NCI-H2107 treated with DMSO at 0.1 percent for 48 hours (cell line): Measurements from ENCODE around the gene NT5DC4.

Experiments used
- DNase-seq: peaks from one replicate; lab custom pipeline; 2025; ENCODE audit not compliant: unreplicated experiment; lab: John Stamatoyannopoulos, UW

NT5DC4 gene

DNA sequence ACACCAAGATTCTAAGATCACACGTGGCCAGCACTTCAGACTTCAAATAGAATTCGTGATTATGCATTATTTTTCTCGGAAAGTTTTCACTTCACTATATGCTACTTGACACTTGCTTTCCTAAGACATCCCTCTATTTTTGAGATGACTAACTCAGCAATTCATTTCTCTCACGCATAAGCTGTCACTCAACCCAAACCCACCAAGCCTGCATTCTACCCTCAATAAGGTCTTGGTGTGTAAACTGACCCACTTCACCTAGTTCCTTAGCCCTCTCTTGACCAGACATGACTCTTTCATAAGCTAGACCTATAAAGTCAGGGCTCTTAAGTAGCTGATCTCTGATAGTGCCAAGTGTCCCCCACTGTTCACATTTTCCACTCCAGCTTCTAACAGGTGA is 31.8 kb downstream of the NT5DC4 start:
- DNase-seq, result no peak

DNA sequence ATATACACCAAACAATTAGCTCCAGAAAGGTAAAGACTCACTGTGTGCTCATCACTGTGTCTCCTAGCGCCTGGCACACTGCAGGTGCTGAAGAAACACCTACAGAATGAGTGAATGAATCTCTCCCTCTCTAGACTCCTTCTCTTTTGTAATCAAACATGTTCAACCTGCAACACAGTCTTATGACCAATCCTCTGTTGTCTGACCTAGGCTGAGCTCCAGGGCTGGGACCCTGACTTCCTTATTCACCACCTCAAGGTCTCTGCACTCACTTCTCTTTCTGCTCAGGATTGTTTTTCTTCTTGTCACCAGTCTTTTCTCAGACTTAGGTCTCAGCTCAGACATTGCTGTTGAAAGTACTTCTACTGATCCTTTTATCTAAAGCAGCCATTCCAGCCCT is 33.7 kb downstream of the NT5DC4 start:
- DNase-seq, result no peak

DNA sequence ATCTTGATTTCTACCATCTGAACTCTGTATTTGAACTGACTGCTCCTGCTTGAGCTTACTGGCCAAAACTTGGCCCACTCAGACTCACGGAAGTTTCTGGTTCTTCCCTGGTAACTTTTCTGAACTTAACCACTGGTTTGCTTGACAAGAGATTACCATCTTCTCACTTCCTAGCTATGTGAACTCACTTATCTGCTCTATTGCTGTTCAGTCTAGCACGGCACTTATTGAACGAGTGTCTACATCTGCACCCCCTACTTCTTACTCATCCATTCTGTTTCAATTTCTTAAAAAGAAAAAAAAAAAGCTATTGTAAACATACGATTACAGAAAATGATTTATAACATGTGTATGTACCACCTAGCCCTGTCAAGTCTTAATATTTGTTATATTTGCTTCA is 34.6 kb downstream of the NT5DC4 start:
- no peak for DNase-seq

DNA sequence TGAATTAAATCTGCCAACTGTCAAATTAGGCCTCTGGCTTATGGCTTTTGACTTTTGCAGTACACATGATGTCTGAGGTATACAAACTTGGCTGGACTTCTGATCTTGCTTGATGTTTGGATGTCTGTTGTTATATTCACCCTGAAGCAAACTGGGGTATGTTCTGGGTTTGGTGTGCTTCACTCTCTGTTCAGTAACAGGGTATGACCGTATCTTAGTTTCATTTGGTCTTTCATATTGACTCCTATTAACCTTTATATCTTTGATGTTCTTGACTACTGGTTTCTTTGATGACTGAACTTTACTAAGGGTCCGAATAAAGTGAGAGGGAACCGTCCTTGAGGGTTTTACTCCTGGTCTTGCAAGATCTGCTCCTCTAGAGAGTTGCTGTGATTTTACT is 35.4 kb downstream of the NT5DC4 start:
- no peak for DNase-seq

DNA sequence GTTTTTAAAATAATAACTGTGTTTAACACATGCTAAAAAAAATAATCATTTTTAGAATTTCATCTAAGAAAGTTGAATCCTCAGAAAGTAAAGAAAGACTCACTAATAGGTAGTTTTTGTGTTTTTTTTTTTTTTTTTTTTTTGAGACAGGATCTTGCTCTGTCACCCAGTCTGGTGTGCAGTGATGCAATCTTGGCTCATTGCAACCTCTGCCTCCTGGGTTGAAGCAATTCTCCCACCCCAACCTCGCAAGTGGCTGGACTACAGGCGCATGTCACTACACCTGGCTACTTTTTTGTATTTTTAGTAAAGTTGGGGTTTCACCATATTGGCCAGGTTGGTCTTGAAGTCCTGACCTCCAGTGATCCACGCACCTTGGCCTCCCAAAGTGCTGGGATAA is 36.4 kb downstream of the NT5DC4 start:
- no peak for DNase-seq

DNA sequence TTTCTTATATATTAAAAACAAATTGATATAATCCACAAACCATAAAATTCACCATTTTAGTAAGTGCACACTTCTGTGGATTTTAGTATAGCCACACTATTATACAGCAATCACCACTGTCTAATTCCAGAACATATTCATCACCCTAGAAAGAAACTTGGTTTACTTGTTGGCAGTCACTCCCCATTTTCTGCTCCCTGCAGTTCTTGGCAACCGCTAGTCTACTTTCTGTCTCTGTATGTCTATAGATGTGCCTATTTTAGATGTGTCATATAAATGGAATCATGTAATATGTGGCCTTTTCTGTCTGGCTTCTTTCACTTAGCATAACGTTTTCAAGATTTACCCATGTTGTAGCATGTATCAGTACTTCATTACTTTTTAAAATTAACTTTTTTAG is 37.9 kb downstream of the NT5DC4 start:
- DNase-seq, result no peak

DNA sequence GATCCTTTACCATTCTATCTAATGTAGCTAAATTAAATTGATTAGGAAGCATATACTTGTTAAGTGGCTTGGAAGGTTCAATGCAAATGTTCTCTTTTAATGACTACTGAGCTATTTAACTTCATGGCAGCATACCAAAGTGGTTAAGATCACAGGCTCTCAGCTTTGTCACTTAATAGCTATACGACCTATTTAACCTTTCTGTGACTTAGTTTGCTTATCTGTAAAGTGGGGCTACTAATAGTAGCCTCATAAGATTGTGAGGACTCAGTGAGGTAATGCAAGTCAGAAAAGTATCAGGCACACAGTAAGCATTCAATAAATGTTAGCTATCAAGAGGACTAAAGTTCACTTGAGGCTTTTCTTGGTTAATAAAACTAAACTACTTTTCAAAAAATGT is 39.3 kb downstream of the NT5DC4 start:
- DNase-seq, result no peak

DNA sequence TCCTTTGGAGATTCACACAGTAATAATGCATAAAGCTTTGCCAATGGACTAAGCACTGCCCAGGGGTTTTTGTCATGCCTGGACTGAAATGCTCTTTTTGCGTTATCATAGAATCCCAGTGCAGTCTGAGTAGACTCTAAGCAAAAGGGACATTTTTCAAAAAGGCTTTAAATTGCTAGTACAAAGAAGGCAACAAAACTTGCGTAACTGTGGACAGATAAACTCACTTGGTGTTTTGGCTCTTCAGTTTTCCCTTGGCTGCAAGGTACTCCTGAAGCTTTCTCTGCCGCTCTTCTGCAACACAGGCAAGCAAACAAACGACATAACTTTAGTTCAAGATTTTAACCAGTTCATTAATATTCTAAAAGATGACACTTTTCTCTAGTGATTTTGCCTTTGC is 41.5 kb downstream of the NT5DC4 start:
- no peak for DNase-seq

DNA sequence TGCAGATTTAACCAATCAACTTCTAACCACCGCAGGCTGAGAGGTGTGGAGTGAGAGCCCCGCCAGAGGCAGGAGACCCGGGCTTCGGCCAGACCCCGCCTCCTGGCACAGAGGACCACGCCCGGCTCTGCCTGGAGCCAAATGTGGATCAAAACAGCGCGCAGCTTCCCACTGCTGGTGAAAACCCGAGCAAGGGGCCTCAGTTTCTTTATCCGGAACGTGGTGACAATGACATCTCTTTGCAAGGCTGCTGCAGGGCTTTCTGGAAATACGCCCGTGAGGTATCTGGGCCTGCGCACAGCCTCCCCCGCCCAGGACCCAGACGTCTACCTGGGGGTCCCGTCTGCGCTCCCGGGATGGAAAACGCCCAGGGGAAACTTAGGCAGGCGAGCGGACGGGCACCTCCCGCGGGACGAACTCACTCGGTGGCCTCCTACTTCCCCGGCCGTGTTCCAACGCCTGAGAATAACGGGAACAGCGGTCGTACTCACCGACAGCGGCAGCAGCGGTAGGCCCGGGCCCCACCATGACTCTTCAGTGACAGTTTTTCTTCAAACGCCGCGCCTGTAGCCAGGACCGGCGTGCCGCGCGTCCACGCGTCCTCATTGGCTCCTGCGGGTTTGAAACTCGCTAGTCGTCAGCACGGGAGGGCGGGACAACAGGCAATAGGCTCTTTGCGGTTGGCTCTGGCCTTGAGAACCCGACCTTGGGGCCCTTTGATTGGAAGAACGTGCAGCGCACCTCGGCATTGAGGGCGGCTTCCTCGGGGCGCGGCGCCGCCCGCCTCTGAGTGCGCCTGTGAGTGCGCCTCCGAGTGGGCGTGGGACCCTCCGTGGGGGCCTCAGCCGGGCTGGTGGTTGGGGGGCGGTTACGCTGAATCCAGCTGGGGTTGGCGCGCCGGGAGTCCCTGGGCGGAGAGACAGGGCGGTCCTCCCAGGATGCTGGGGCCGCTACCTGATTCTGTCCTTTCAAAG is 43.5 kb downstream of the NT5DC4 start, which contains the start of gene CKAP2L:
TSS of gene CKAP2L (minus strand) at position 539 of the 974 bp plus-strand sequence. CDS start at position 528, 11 bp downstream.
- DNase-seq, result peak; percentile 87

DNA sequence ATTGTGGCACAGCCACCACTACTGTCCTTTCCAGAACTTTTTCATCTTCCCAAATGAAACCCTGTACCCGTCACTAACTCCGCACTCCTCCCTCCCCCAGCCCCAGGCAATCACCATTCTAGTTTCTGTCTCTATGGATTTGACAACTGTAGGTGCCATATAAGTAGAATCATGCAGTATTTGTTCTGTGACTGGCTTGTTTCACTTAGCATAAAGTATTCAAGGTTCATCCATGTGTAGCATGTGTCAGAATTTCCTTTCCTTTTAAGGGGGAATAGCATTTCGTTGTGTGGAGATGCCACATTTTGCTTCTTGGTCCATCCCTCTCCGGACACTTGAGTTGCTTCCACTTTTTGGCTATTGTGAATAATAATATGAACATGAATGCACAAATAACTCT is 44.4 kb downstream of the NT5DC4 start:
- DNase-seq, result no peak

DNA sequence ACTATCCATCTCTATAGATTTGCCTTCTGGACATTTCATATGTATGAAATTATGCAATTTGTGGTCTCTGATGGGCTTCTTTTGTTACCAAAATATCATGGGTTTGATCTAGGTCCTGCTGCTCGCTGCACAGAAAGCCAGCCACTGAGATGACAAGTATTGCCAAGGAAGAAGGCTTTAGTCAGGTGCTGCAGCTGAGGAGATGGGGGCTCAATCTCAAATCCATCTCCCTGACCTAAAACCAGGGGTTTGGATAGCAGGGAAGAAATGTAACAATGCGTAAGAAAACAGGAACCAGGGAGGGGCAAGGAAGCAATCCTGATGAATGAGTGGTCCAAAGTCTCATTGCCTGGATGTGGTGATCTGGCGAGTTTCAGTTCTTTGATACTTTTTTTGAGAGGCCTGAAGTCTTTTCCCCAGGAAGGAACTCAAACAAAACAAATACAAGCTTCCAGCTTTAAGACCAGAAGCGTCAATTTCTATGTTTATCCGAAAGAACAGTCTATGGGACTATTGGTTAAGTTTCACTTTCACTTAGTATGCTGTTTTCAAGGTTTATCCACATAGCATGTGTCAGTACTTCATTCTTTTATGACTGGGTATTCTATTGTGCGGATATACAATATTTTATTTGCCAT is 47.0 kb downstream of the NT5DC4 start:
- DNase-seq, result no peak

DNA sequence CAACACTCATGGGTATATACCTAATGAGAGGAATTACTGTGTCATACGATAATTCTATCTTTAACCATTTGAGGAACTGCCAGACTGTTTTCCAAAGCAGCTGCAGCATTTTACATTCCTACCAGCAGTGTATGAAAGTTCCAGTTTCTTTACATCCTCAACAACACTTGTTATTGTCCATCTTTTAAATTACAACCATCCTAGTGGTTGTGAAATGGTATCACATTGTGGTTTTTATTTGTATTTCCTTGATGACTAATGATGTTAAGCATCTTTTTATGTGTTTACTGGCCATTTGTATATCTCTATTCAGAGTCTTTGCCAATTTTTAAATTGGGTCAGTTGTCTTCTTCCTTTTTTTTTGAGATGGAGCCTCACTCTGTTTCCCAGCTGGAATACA is 47.6 kb downstream of the NT5DC4 start:
- DNase-seq, result no peak

DNA sequence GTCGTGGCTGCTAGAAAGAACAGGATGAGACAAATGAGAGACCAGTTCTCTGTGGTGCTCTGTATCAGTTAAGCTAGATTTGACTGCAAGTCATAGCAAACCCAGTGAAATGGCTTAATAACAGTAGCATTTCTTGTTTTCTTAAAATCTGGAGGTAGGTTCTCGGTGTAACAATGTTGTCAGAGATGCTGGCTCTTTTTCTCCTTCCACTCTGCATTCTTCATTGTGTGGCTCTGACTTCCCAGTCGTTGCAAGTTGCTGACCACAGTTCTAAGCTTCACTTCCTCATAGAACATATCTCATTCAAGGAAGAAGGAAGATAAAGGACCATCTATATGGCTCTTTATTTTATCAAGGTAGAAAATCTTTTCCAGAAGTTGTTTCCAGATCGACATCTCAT is 51.5 kb downstream of the NT5DC4 start:
- no peak for DNase-seq

DNA sequence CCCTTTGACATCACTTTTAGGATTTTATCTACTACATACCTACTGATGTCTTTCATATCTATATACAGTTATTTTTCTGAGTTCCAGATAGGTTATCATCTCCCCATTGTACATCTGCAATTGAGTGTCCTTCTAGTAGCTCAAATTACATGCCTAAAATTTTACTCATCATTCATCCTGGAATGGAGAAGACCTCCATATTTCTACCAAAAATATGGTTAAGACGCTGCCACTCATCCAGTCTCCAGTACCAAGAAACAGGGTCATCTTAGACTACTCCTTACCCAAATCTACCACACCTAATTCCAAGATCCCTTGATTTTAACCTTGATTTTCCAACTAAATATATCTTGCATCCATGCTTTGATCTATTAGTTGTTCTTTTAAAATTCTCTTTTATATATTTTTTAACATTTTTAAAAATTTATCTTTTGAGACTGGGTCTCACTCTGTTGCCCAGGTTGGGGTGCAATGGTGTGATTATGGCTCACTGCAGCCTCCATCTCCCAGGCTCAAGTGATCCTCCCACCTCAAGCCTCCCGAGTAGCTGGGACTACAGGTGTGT is 52.2 kb downstream of the NT5DC4 start:
- DNase-seq, result no peak

DNA sequence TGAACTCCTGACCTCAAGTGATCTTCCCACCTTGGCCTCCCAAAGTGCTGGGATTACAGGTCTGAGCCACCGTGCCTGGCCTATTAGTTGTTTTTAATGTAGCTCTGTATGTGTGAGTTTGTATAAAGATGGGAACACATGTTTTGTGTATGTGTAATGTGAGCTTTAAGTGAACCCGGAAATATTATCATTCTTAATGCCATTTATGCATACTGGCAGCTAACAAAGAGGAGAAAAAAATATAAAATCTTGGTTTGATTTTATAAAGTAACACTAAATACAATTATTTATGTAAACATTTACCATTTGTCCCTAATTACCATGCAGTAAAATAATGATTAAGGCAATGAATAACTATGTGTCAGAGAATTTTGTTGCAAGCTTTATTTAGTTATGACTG is 52.7 kb downstream of the NT5DC4 start:
- no peak for DNase-seq

DNA sequence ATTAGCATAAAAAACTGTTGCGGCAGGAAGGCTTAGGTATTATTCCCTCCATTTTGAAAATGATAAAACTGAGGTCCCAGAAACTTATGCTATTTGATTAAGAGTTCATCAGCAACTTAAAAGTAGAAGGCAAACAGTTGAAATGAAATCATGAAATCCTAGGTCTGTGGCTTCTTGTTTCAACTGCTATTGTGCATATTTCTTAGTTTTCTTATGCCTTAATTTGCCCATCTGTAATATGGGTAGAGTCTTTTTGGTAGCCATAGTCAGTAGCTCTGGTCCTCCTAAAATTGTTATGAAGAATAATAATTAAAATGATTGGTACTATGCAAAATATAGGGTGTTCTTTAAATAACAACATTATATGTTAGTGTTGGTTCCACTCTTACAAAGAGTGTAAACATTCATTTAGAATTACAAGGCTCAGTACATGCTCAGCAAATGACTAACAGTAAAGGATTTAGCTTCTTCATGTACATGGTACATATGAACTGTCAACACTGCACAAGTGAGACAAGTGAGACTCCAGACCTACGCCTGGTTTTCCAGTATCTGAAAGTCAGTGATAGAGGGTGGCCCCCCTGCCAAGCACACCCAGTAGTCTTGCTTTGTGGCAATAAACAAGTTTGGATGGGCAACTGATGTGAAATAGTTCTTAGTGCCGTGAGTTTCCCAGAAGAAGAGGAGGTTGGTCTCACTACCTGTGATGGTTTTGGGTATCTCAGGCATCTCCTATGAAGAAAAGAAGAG is 53.9 kb downstream of the NT5DC4 start:
- DNase-seq, result no peak

DNA sequence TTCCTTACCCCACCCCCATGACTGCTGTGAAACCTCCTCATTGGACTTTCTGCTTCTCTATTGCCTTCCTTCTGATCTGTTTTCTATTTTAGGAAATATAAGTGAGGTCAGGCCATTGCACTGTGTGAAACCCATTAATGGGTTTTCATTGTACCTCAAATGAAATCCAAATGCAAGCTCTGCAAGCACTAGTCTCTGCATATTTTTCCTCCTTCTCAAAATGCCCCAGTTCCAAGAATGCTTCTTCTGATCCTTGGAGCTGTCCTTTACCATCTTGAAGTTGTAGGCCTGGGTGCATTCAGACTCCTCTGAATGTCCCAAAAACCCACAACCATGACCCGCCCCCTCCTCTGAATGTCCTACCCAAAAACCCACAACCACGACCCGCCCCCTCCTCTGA is 55.3 kb downstream of the NT5DC4 start:
- DNase-seq, result no peak

DNA sequence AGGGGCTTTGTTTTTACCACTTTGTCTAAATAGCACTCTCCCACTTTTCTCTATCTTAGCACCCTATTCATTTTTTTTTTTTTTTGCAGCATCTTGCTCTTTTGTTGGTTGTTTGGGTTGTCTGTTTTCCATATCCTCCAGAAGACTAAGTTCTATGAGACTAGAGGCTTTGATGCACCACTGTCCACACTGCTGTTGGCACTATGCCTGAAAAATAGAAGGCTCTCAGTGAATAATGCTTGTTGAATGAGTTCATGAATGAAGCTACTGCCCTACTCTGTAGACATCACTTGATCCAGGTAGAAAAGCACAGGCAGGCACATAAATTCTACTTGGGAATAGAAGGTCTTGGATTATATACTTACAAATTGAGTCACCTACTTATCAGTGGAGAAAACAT is 56.2 kb downstream of the NT5DC4 start:
- no peak for DNase-seq

DNA sequence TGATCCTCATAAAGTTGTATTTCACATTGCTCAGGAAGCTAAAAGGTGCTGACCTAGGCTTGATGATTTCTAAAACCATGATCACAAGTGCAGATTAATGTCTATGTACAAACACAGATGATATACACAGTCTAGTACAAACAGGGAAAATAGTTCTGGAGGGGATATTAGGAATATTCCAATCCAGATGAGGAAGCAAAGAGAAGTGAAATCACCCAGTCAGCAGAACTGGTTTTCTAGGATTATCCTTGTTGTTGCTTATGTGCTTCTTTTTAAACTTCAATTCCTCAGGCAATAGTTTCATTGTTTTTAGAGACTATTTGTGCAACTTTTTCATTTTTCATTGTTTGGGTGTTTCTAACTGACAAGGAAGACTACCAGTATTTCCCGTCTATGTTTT is 58.8 kb downstream of the NT5DC4 start:
- DNase-seq, result no peak

DNA sequence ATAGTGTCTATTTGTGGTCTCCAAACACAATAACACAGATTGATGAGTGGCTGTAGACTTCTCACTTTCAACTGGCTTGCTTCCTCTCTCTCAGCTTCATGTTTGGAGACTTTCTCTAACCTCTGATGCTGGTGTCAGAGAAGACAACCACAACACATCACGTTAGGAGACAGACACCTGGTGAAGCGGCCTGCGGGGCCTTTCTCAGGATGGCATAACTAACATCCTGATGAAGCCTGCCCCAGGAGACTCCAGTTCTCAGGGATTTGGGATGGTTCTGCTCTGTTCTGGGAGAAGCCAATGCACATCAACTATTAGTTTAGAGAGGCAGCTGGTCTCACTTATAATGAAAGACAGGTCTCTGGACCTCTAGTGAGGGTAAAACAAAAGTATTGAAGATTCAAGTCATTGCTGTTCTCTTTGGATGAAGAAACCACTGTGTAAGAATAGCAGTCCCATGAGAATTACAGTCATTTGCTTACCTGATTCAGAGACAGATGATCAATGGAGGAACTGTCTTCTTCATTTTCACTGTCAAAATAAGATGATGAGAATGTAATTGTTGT is 61.5 kb downstream of the NT5DC4 start:
- DNase-seq, result no peak

DNA sequence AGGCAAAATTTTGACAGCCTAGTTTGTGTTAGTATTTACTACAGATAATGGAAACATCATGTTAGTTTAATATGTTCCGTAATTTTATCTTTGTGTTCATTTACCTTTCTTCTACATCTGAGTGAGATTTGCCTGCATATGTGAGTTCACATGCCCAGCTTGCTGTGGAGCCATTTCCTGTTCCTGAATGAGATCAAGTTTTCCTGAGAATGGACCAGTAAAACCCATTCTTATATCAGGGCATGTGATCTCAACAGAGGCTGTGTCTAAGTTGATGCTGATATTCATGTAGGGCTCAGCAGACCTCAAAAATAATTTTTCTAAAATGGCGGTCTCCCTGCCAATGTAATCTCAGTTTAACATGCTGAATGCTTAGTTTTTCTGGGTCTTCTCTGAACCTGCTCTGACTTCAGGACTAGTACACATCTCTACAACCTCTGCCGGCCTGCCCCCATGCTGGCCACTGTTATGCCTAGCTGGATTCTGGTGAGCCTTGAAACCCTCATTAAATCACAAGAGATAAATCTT is 62.4 kb downstream of the NT5DC4 start:
- DNase-seq, result no peak
